Kidney epithelial cell (primary cell): ENCODE measurements around the gene ICA1. TPM values are rescaled to one million over a fixed set of nuclear protein-coding genes. Genes with fewer than 3 reads are reported as not detected.

Source experiments
- DNase-seq: peaks from one replicate; pipeline ENCODE4 v3.0.0-alpha.2; 2010; ENCODE audit warnings: low read depth
- H3K27me3 ChIP-seq: 2 replicates; pipeline ENCODE4 v1.6.0; 2011; ENCODE audit warnings: low read length; ENCODE audit not compliant: control insufficient read depth, insufficient read depth
- H3K36me3 ChIP-seq: 2 replicates; pipeline ENCODE4 v1.5.1; 2011; ENCODE audit warnings: low read length; ENCODE audit not compliant: control insufficient read depth, insufficient read depth
- H3K4me3 ChIP-seq: 2 replicates; pipeline ENCODE4 v1.5.1; 2011; ENCODE audit warnings: low read depth, mild to moderate bottlenecking, control low read depth, low read length
- CTCF ChIP-seq: IDR thresholded peaks from 2 replicates; pipeline ENCODE4 v1.5.1; 2011; ENCODE audit warnings: mild to moderate bottlenecking, moderate library complexity, low read length, control low read depth, inconsistent platforms; ENCODE audit not compliant: insufficient read depth, poor library complexity, severe bottlenecking
- total RNA-seq: library from RNA; depleted of rRNA; stranded (reverse); fragments of >200 nt; gene quantifications from 2 replicates; pipeline ENCODE4 v1.2.3, GENCODE V29; 2015

The ICA1 gene
- total RNA-seq, 1 donor from 2014 or later: 20.7 TPM

GRCh38 chr7:8285155-8285554 is 23.2 kb upstream of the ICA1 start:
- TF ChIP-seq CTCF: no peak
- no peak for DNase-seq
- Histone ChIP-seq H3K27me3 (no peaks in the 10 kb centered on the region), H3K4me3 (no peak overlapping the region), H3K36me3 (no peaks in the 10 kb centered on the region)

GRCh38 chr7:8284606-8285005 is 22.6 kb upstream of the ICA1 start:
- Histone ChIP-seq H3K27me3 (no peaks in the 10 kb centered on the region), H3K4me3 (no peak overlapping the region), H3K36me3 (no peaks in the 10 kb centered on the region)
- no peak for TF ChIP-seq CTCF
- DNase-seq: no peak

GRCh38 chr7:8283968-8284367 is 22.0 kb upstream of the ICA1 start:
- Histone ChIP-seq H3K27me3 (no peaks in the 10 kb centered on the region), H3K36me3 (no peaks in the 10 kb centered on the region), H3K4me3 (no peak overlapping the region)
- no peak for DNase-seq
- no peak for TF ChIP-seq CTCF

DNA sequence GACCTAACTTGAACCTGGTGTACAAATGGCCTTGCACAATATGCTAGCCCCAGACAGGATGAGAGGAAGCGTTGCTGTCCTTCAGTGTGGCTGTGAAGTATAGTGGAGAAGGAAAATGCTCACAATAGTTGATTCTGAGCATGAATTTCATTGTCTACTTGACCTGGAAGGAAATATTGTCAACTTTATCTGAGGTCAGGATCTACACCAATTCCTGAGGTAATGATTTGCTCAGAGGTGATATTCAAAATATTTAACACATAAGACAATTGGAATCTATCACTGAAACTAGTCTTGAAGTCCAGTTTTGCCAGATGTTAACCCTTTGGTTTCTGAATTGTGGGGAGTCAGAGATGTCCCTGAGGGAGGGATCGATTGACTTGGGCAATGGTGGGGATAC is 20.9 kb upstream of the ICA1 start:
- no peak for TF ChIP-seq CTCF
- DNase-seq: no peak
- Histone ChIP-seq H3K4me3 (no peak overlapping the region), H3K36me3 (no peaks in the 10 kb centered on the region), H3K27me3 (no peaks in the 10 kb centered on the region)

DNA sequence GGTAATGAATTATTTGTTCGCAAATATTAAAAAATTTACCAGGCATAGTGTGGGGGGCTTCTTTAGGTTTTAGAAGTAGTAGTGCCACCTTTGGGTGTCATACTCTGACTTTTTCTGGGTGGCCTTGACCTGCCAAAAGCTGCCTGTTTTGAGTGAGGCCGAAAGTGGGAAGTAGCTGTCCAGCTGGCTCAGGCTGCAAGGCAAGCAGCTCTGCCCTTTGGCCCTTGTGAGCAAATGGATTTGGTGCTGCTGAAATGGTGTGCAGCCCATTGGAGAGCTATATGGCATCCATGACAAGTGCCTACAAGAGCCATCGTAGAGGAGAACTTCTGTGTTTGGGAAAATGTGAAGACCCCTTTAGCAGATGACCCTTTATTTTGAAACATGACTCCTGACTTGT is 20.2 kb upstream of the ICA1 start:
- DNase-seq: no peak
- Histone ChIP-seq H3K36me3 (no peaks in the 10 kb centered on the region), H3K4me3 (no peak overlapping the region), H3K27me3 (no peaks in the 10 kb centered on the region)
- TF ChIP-seq CTCF: no peak

- DNase-seq: no peak
These were observed 16.2 kb upstream of the ICA1 start for GRCh38 chr7:8278183-8278582.

More at GRCh38 chr7:8278183-8278582, 16.2 kb upstream of the ICA1 start:
- H3K36me3 ChIP-seq: no peaks in the 10 kb centered on the region
- no peaks in the 10 kb centered on the region for H3K27me3 ChIP-seq
- H3K4me3 ChIP-seq: no peak overlapping the region
- no peak for TF ChIP-seq CTCF
